SK-N-SH (cell line): ENCODE measurements around the gene FATE1. TPM values are rescaled to one million over a fixed set of nuclear protein-coding genes. Genes with fewer than 3 reads are reported as not detected.

Experiments used
- CTCF ChIA-PET: fragments of 300-600, 350-600 bp; formaldehyde crosslinking; extraction: SDS; loops from one replicate; lab custom pipeline; 2021; lab: Yijun Ruan, JAX
- POLR2A ChIA-PET: fragments of 350-600 bp; sonication (Branson Sonifier 250); formaldehyde crosslinking; extraction: SDS; loops from one replicate; lab custom pipeline; 2020; ENCODE audit warnings: antibody characterized with exemption, inconsistent platforms; lab: Yijun Ruan, JAX
- DNase-seq: peaks from one replicate; pipeline ENCODE4 v3.0.0; 2012
- H2AFZ ChIP-seq: fragments of 200-600 bp; sonication (generic); 2 replicates; pipeline ENCODE4 v1.8.1; 2016; ENCODE audit warnings: antibody characterized with exemption, mild to moderate bottlenecking, low read depth
- H3F3A ChIP-seq: fragments of 200-600 bp; sonication (generic); replicated peaks from 2 replicates; pipeline ENCODE3; 2016; ENCODE audit warnings: antibody characterized with exemption, mild to moderate bottlenecking; ENCODE audit not compliant: insufficient read depth
- H3K27ac ChIP-seq, 2 experiments: fragments of 200-500 bp in 1 of 2; fragments of 200-600 bp in 1 of 2; sonication (Bioruptor generic) in 1 of 2; sonication (generic), shearing (Covaris generic) in 1 of 2; 2 replicates each; pipeline versions ENCODE4 v1.5.1 to v1.6.1; 2014 to 2016; ENCODE audit warnings: low read depth in 2 of 2, inconsistent platforms in 1 of 2, low read length in 1 of 2, mild to moderate bottlenecking in 1 of 2, mixed read lengths in 1 of 2
- H3K27me3 ChIP-seq: fragments of 200-600 bp; sonication (generic), shearing (Covaris generic); 2 replicates; pipeline ENCODE4 v1.6.1; 2016; ENCODE audit warnings: mixed run types; ENCODE audit not compliant: insufficient read depth
- H3K36me3 ChIP-seq, 2 experiments: fragments of 200-500 bp in 1 of 2; fragments of 200-600 bp in 1 of 2; sonication (Bioruptor generic) in 1 of 2; sonication (generic) in 1 of 2; replicated peaks in 1 of 2; 2 replicates each; pipeline versions ENCODE3 to v1.5.1; 2014 to 2016; ENCODE audit warnings: low read length in 1 of 2, mild to moderate bottlenecking in 1 of 2; ENCODE audit not compliant: insufficient read depth in 2 of 2, control insufficient read depth in 1 of 2
- H3K4me1 ChIP-seq, 2 experiments: fragments of 200-500 bp in 1 of 2; fragments of 200-600 bp in 1 of 2; sonication (Bioruptor generic) in 1 of 2; sonication (generic), shearing (Covaris generic) in 1 of 2; 2 replicates each; pipeline versions ENCODE4 v1.5.1 to v1.6.1; 2014 to 2016; ENCODE audit warnings: low read depth in 1 of 2, low read length in 1 of 2, mixed run types in 1 of 2; ENCODE audit not compliant: insufficient read depth in 2 of 2, control insufficient read depth in 1 of 2
- H3K4me2 ChIP-seq: fragments of 200-600 bp; sonication (generic), shearing (Covaris generic); 2 replicates; pipeline ENCODE4 v1.6.1; 2017; ENCODE audit warnings: mixed run types
- H3K4me3 ChIP-seq, 2 experiments: fragments of 200-500 bp in 1 of 2; fragments of 200-600 bp in 1 of 2; sonication (Bioruptor generic) in 1 of 2; sonication (generic), shearing (Covaris generic) in 1 of 2; 2 replicates each; pipeline versions ENCODE4 v1.5.1 to v1.8.1; 2014 to 2016; ENCODE audit warnings: low read depth in 2 of 2, inconsistent platforms in 1 of 2, low read length in 1 of 2, mild to moderate bottlenecking in 1 of 2, mixed read lengths in 1 of 2, moderate library complexity in 1 of 2
- H3K79me2 ChIP-seq: fragments of 200-600 bp; sonication (generic); 2 replicates; pipeline ENCODE4 v1.8.1; 2017; ENCODE audit warnings: mild to moderate bottlenecking; ENCODE audit not compliant: insufficient read depth
- H3K9ac ChIP-seq: fragments of 200-600 bp; sonication (generic); 2 replicates; pipeline ENCODE4 v1.6.1; 2017; ENCODE audit warnings: mixed run types
- H3K9me2 ChIP-seq: fragments of 200-600 bp; sonication (generic); 2 replicates; pipeline ENCODE4 v1.6.1; 2017; ENCODE audit warnings: mixed run types
- H3K9me3 ChIP-seq: fragments of 200-600 bp; sonication (generic); 2 replicates; pipeline ENCODE4 v1.6.1; 2017; ENCODE audit warnings: mixed run types, mild to moderate bottlenecking, moderate library complexity
- H4K20me1 ChIP-seq: fragments of 200-600 bp; sonication (generic); 2 replicates; pipeline ENCODE4 v1.6.1; 2017; ENCODE audit warnings: mild to moderate bottlenecking, mixed run types; ENCODE audit not compliant: insufficient read depth
- CHD2 ChIP-seq: fragments of 150-350 bp; IDR thresholded peaks from 2 replicates; pipeline ENCODE4 v1.6.1; 2018; ENCODE audit warnings: low read length; ENCODE audit not compliant: partially characterized antibody
- ELF1 ChIP-seq: IDR thresholded peaks from 2 replicates; pipeline ENCODE4 v1.4.0; 2012
- GABPA ChIP-seq: IDR thresholded peaks from 2 replicates; pipeline ENCODE4 v1.4.0; 2012; ENCODE audit warnings: low read depth, mild to moderate bottlenecking
- GATA2 ChIP-seq: sonication (generic); formaldehyde crosslinking; IDR thresholded peaks from 2 replicates; pipeline ENCODE4 v1.5.0; 2020; ENCODE audit warnings: mild to moderate bottlenecking, missing genetic modification reagents
- JUND ChIP-seq: IDR thresholded peaks from 2 replicates; pipeline ENCODE4 v1.4.0; 2012
- MXI1 ChIP-seq: IDR thresholded peaks from 2 replicates; pipeline ENCODE4 v1.6.1; 2012; ENCODE audit warnings: mild to moderate bottlenecking, low read depth, low read length, improper control_type of control experiment
- NFIC ChIP-seq: IDR thresholded peaks from 2 replicates; pipeline ENCODE4 v1.4.0; 2012; ENCODE audit warnings: borderline replicate concordance
- RXRA ChIP-seq: IDR thresholded peaks from 2 replicates; pipeline ENCODE4 v1.4.0; 2012; ENCODE audit warnings: low read depth, mild to moderate bottlenecking, borderline replicate concordance
- SMC3 ChIP-seq: IDR thresholded peaks from 2 replicates; pipeline ENCODE4 v1.6.1; 2012; ENCODE audit warnings: low read depth, low read length, improper control_type of control experiment
- TEAD4 ChIP-seq: IDR thresholded peaks from 2 replicates; pipeline ENCODE4 v1.4.0; 2012; ENCODE audit warnings: mild to moderate bottlenecking, borderline replicate concordance; ENCODE audit not compliant: insufficient read depth
- WGBS: methylation state at CpG from one replicate; pipeline ENCODE4 v1.1.6; 2017; ENCODE audit warnings: low lambda C conversion rate; 5-methylcytosine and 5-hydroxymethylcytosine counted together
- polyA plus RNA-seq, 3 experiments: library from polyadenylated mRNA; depleted of rRNA; stranded (reverse); fragments of >200 nt; gene quantifications; 2 replicates each; pipeline ENCODE4 v1.2.3, GENCODE V29; 2012
- TF ChIP-seq, protein P1 (sequence below): IDR thresholded peaks from 2 replicates; pipeline ENCODE4; 2012
- TF ChIP-seq, protein P2 (sequence below): IDR thresholded peaks from 2 replicates; pipeline ENCODE4 v1.4.0; 2012; ENCODE audit warnings: low read depth, borderline replicate concordance
- TF ChIP-seq, protein P3 (sequence below): fragments of 150-350 bp; IDR thresholded peaks from 2 replicates; pipeline ENCODE4 v1.6.1; 2017; ENCODE audit warnings: antibody characterized with exemption, low read length, low read depth, borderline replicate concordance
- TF ChIP-seq, protein P4 (sequence below): IDR thresholded peaks from 2 replicates; pipeline ENCODE4 v1.4.0; 2012; ENCODE audit warnings: low read depth
- TF ChIP-seq, protein P5 (sequence below): IDR thresholded peaks from 2 replicates; pipeline ENCODE4 v1.6.1; 2012; ENCODE audit warnings: mild to moderate bottlenecking, low read depth, low read length, moderate library complexity

The FATE1 gene, protein sequence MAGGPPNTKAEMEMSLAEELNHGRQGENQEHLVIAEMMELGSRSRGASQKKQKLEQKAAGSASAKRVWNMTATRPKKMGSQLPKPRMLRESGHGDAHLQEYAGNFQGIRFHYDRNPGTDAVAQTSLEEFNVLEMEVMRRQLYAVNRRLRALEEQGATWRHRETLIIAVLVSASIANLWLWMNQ
- not detected in 2 replicates for polyA plus RNA-seq (2012; rRNA removed)
- not detected in 2 replicates for polyA plus RNA-seq (2012; cell fraction: cytosol; rRNA removed)
- not detected in 2 replicates for polyA plus RNA-seq (2012; cell fraction: nucleus; rRNA removed)

DNA sequence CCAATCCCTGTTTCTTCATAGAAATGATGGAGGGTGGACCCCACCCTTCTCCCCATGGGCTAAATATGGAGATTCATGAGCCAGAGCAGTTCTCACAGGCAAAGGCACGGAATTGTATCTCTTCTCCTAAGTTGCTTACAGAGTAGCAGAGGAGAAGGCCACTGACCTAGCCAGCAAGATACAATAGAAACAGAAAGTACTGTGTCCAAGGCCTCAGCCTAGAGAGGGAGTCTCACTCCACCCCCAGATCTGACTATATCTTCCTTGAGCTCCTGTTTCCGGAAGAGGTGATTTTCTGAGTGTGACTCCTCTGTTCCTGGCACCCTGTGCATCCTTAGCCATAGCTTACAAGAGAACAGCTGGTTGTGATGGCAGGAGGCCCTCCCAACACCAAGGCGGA, at the start of gene FATE1:
TSS of gene FATE1 (plus strand) at position 284 of the 400 bp plus-strand sequence. CDS start at position 369, 85 bp downstream.
- Histone ChIP-seq H4K20me1 (no peaks in the 10 kb centered on the region), H3K27ac (no peak within 1 kb of the TSS), H3K9ac (no peak within 1 kb of the TSS), H3F3A (no peaks in the 10 kb centered on the region), H3K79me2 (no peaks in the 10 kb centered on the region), H3K9me2 (no peaks in the 10 kb centered on the region), H3K27me3 (peaks cover 21% of the 10 kb centered on the region; the same call in 1 of the 2 replicates), H3K4me3 (no peak within 1 kb of the TSS), H3K4me1 (no peaks in the 10 kb centered on the region), H3K9me3 (no peaks in the 10 kb centered on the region), H3K36me3 (no peaks in the 10 kb centered on the region), H2AFZ (no peak within 1 kb of the TSS), H3K4me2 (no peak within 1 kb of the TSS)
- ChIA-PET CTCF (no interaction called here), POLR2A (no interaction called here)
- no peak for TF ChIP-seq GABPA
- TF ChIP-seq ELF1: no peak
- TF ChIP-seq, protein P1, sequence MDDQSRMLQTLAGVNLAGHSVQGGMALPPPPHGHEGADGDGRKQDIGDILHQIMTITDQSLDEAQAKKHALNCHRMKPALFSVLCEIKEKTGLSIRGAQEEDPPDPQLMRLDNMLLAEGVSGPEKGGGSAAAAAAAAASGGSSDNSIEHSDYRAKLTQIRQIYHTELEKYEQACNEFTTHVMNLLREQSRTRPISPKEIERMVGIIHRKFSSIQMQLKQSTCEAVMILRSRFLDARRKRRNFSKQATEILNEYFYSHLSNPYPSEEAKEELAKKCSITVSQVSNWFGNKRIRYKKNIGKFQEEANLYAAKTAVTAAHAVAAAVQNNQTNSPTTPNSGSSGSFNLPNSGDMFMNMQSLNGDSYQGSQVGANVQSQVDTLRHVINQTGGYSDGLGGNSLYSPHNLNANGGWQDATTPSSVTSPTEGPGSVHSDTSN: no peak
- no peak for TF ChIP-seq CHD2
- no peak for TF ChIP-seq MXI1
- no peak for TF ChIP-seq SMC3
- TF ChIP-seq GATA2 (CRISPR knock-in tag): no peak
- TF ChIP-seq RXRA: no peak
- TF ChIP-seq, protein P2, sequence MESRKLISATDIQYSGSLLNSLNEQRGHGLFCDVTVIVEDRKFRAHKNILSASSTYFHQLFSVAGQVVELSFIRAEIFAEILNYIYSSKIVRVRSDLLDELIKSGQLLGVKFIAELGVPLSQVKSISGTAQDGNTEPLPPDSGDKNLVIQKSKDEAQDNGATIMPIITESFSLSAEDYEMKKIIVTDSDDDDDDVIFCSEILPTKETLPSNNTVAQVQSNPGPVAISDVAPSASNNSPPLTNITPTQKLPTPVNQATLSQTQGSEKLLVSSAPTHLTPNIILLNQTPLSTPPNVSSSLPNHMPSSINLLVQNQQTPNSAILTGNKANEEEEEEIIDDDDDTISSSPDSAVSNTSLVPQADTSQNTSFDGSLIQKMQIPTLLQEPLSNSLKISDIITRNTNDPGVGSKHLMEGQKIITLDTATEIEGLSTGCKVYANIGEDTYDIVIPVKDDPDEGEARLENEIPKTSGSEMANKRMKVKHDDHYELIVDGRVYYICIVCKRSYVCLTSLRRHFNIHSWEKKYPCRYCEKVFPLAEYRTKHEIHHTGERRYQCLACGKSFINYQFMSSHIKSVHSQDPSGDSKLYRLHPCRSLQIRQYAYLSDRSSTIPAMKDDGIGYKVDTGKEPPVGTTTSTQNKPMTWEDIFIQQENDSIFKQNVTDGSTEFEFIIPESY: no peak
- no peak for TF ChIP-seq NFIC
- TF ChIP-seq, protein P3, sequence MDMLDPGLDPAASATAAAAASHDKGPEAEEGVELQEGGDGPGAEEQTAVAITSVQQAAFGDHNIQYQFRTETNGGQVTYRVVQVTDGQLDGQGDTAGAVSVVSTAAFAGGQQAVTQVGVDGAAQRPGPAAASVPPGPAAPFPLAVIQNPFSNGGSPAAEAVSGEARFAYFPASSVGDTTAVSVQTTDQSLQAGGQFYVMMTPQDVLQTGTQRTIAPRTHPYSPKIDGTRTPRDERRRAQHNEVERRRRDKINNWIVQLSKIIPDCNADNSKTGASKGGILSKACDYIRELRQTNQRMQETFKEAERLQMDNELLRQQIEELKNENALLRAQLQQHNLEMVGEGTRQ: no peak
- no peak for TF ChIP-seq JUND
- TF ChIP-seq, protein P4, sequence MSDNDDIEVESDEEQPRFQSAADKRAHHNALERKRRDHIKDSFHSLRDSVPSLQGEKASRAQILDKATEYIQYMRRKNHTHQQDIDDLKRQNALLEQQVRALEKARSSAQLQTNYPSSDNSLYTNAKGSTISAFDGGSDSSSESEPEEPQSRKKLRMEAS: no peak
- no peak for TF ChIP-seq TEAD4
- TF ChIP-seq, protein P5, sequence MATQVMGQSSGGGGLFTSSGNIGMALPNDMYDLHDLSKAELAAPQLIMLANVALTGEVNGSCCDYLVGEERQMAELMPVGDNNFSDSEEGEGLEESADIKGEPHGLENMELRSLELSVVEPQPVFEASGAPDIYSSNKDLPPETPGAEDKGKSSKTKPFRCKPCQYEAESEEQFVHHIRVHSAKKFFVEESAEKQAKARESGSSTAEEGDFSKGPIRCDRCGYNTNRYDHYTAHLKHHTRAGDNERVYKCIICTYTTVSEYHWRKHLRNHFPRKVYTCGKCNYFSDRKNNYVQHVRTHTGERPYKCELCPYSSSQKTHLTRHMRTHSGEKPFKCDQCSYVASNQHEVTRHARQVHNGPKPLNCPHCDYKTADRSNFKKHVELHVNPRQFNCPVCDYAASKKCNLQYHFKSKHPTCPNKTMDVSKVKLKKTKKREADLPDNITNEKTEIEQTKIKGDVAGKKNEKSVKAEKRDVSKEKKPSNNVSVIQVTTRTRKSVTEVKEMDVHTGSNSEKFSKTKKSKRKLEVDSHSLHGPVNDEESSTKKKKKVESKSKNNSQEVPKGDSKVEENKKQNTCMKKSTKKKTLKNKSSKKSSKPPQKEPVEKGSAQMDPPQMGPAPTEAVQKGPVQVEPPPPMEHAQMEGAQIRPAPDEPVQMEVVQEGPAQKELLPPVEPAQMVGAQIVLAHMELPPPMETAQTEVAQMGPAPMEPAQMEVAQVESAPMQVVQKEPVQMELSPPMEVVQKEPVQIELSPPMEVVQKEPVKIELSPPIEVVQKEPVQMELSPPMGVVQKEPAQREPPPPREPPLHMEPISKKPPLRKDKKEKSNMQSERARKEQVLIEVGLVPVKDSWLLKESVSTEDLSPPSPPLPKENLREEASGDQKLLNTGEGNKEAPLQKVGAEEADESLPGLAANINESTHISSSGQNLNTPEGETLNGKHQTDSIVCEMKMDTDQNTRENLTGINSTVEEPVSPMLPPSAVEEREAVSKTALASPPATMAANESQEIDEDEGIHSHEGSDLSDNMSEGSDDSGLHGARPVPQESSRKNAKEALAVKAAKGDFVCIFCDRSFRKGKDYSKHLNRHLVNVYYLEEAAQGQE: no peak
- DNase-seq: no peak
- WGBS: 3% methylated on average over 3 of the region's 3 CpGs
